GM12878 (cell line): ENCODE data around the gene WDTC1. TPM values are rescaled to one million over a fixed set of nuclear protein-coding genes. Genes with fewer than 3 reads are reported as not detected.

ENCODE experiments used
- ATAC-seq: fragments of 200-7000 bp; cut with Tn5 transposase; 3 replicates; pipeline ENCODE4 v1.9.1; 2020; ENCODE audit warnings: mild to moderate bottlenecking, moderate library complexity
- BruUV-seq: library from RNA; stranded (reverse); fragments of 400-500 nt; replicated peaks from 2 replicates; lab custom pipeline; 2021; lab: Mats Ljungman, UMichigan
- CTCF ChIA-PET: fragments of 300-600 bp; sonication (Branson Sonifier 250); formaldehyde crosslinking; extraction: SDS; loops from one replicate; lab custom pipeline; 2021; ENCODE audit warnings: inconsistent platforms; lab: Yijun Ruan, JAX
- POLR2A ChIA-PET: fragments of 350-600 bp; formaldehyde crosslinking; extraction: SDS; loops from one replicate; lab custom pipeline; 2021; ENCODE audit warnings: inconsistent platforms; lab: Charles Lee
- RAD21 ChIA-PET: fragments of 300-600 bp; sonication (Branson Sonifier 250); formaldehyde crosslinking; loops from one replicate; lab custom pipeline; 2023; ENCODE audit warnings: antibody characterized with exemption; ENCODE audit not compliant: unreplicated experiment; lab: Charles Lee
- SMC1A ChIA-PET: fragments of 300-600 bp; sonication (Branson Sonifier 250); formaldehyde crosslinking; loops from one replicate; lab custom pipeline; 2023; ENCODE audit not compliant: unreplicated experiment, uncharacterized antibody; lab: Charles Lee
- DNase-seq: peaks from one replicate; pipeline ENCODE4 v3.0.0-alpha.2; 2011; ENCODE audit warnings: low read depth, low spot score
- FAIRE-seq: peaks from 3 replicates; lab custom pipeline; 2011; peaks lifted over from hg19 to GRCh38; lab: Jason Lieb, UNC
- H2AFZ ChIP-seq: 2 replicates; pipeline ENCODE4 v1.6.0; 2011; ENCODE audit warnings: low read depth, low read length, control low read depth; ENCODE audit not compliant: control insufficient read depth
- H3K27ac ChIP-seq: 2 replicates; pipeline ENCODE4 v1.5.1; 2011; ENCODE audit warnings: control low read depth; ENCODE audit not compliant: control insufficient read depth, insufficient read depth
- H3K27me3 ChIP-seq, 2 experiments: replicated peaks in 1 of 2; 2 replicates each; pipeline versions ENCODE4 v1.6.0 to v1.6.1; 2011; ENCODE audit warnings: low read length in 1 of 2; ENCODE audit not compliant: control insufficient read depth in 2 of 2, insufficient read depth in 2 of 2
- H3K36me3 ChIP-seq, 2 experiments: 2 replicates each; pipeline ENCODE4 v1.5.1; 2011; ENCODE audit warnings: low read length in 1 of 2; ENCODE audit not compliant: control insufficient read depth in 2 of 2, insufficient read depth in 2 of 2
- H3K4me1 ChIP-seq: 2 replicates; pipeline ENCODE4 v1.6.1; 2011; ENCODE audit warnings: mild to moderate bottlenecking, low read length, moderate library complexity, mixed read lengths; ENCODE audit not compliant: control insufficient read depth, insufficient read depth
- H3K4me2 ChIP-seq: 2 replicates; pipeline ENCODE4 v1.6.0; 2011; ENCODE audit warnings: control low read depth; ENCODE audit not compliant: control insufficient read depth, insufficient read depth
- H3K4me3 ChIP-seq: fragments of 200-600 bp; sonication (generic); 2 replicates; pipeline ENCODE4 v1.5.1; 2016
- H3K79me2 ChIP-seq: 2 replicates; pipeline ENCODE4 v1.6.0; 2011; ENCODE audit warnings: low read length; ENCODE audit not compliant: control insufficient read depth, insufficient read depth
- H3K9ac ChIP-seq: 2 replicates; pipeline ENCODE4 v1.8.0; 2011; ENCODE audit warnings: low read length, control low read depth, mixed read lengths; ENCODE audit not compliant: control insufficient read depth, insufficient read depth
- H3K9me3 ChIP-seq: replicated peaks from 3 replicates; pipeline ENCODE4 v1.5.1; 2011; ENCODE audit warnings: mild to moderate bottlenecking, low read length; ENCODE audit not compliant: control insufficient read depth, insufficient read depth
- H4K20me1 ChIP-seq: 2 replicates; pipeline ENCODE4 v1.6.0; 2011; ENCODE audit not compliant: control insufficient read depth, insufficient read depth
- HCFC1 ChIP-seq: fragments of 150-350 bp; IDR thresholded peaks from 2 replicates; pipeline ENCODE4 v1.6.1; 2014; ENCODE audit warnings: low read length
- HDGF ChIP-seq: fragments of 450-650 bp; IDR thresholded peaks from 2 replicates; pipeline ENCODE4 v1.6.1; 2016; ENCODE audit warnings: antibody characterized with exemption
- LARP7 ChIP-seq: fragments of 450-650 bp; IDR thresholded peaks from 2 replicates; pipeline ENCODE4 v1.6.1; 2017; ENCODE audit warnings: mild to moderate bottlenecking
- RAD21 ChIP-seq: IDR thresholded peaks from 2 replicates; pipeline ENCODE4 v1.6.1; 2011; ENCODE audit warnings: mild to moderate bottlenecking, low read depth, low read length, moderate library complexity; ENCODE audit not compliant: insufficient read depth
- RUNX3 ChIP-seq: IDR thresholded peaks from 2 replicates; pipeline ENCODE4 v1.6.1; 2012; ENCODE audit warnings: low read length, inconsistent platforms
- SMARCA5 ChIP-seq: fragments of 450-650 bp; IDR thresholded peaks from 2 replicates; pipeline ENCODE4 v1.6.1; 2017; ENCODE audit warnings: mild to moderate bottlenecking
- SMC3 ChIP-seq: IDR thresholded peaks from 2 replicates; pipeline ENCODE4 v1.6.1; 2011; ENCODE audit warnings: low read length, improper control_type of control experiment, borderline replicate concordance
- SPI1 ChIP-seq: IDR thresholded peaks from 2 replicates; pipeline ENCODE4 v1.6.1; 2011; ENCODE audit warnings: low read depth, mild to moderate bottlenecking, low read length, moderate library complexity, borderline replicate concordance; ENCODE audit not compliant: insufficient read depth
- WRNIP1 ChIP-seq: IDR thresholded peaks from 2 replicates; pipeline ENCODE4 v1.6.1; 2011; ENCODE audit warnings: low read depth, low read length, improper control_type of control experiment, borderline replicate concordance
- YY1 ChIP-seq: IDR thresholded peaks from 2 replicates; pipeline ENCODE4 v1.6.1; 2011; ENCODE audit warnings: low read depth, mild to moderate bottlenecking, low read length
- WGBS: methylation state at CpG from one replicate; pipeline ENCODE4 v1.1.6; 2016; ENCODE audit warnings: low lambda C conversion rate; ENCODE audit not compliant: insufficient replicate concordance, insufficient coverage; ENCODE audit errors: missing lambda C conversion rate; 5-methylcytosine and 5-hydroxymethylcytosine counted together
- in situ Hi-C: fragments of 300-500 bp; cut with MboI; formaldehyde crosslinking; loops from 9 replicates; pipeline ENCODE4 v1.14.3; 2018; ENCODE audit warnings: mixed read lengths
- intact Hi-C: fragments of 100-400 bp; cut with micrococcal nuclease; formaldehyde crosslinking; loops from one replicate; pipeline ENCODE4 v1.14.2; 2022; ENCODE audit not compliant: unreplicated experiment
- polyA plus RNA-seq, 11 experiments: library from polyadenylated mRNA; depleted of rRNA in 4 of 11; unstranded in 6 of 11; stranded (reverse) in 5 of 11; fragments of >200 nt; fragmentation: Nextera tagmentation in 4 of 11; fragmentation: Illumina TruSeq in 1 of 11; extraction: Ambion mirVana in 4 of 11; extraction: Trizol in 1 of 11; gene quantifications; 1 replicate in 1 of 11; 2 replicates in 10 of 11; pipeline versions ENCODE4 v1.2.1 to v1.2.3, GENCODE V29; 2011 to 2016; ENCODE audit warnings: inconsistent platforms in 2 of 11, missing spikeins in 2 of 11, low read depth in 1 of 11
- total RNA-seq, 4 experiments: library from RNA; depleted of rRNA in 3 of 4; stranded (reverse); fragments of >200 nt in 3 of 4; fragmentation: Illumina TruSeq in 1 of 4; extraction: Trizol in 1 of 4; gene quantifications; 2 replicates each; pipeline versions ENCODE4 v1.2.1 to v1.2.3, GENCODE V29; 2013 to 2021
- TF ChIP-seq, protein P1 (sequence below): fragments of 450-650 bp; IDR thresholded peaks from 2 replicates; pipeline ENCODE4 v1.6.1; 2017; ENCODE audit warnings: mild to moderate bottlenecking
- TF ChIP-seq, protein P2 (sequence below): fragments of 450-650 bp; IDR thresholded peaks from 2 replicates; pipeline ENCODE4 v1.6.1; 2018; ENCODE audit warnings: borderline replicate concordance, mild to moderate bottlenecking; ENCODE audit not compliant: partially characterized antibody
- TF ChIP-seq, protein P3 (sequence below): IDR thresholded peaks from 2 replicates; pipeline ENCODE4 v1.6.1; 2012; ENCODE audit warnings: low read depth, low read length, improper control_type of control experiment

WDTC1 gene
- total and polyA plus RNA-seq, 10 of the 15 experiments (the other 5 are each of a cell fraction or from before 2014, with no cell fraction given): 0.21 to 28.7 (median 7.6) TPM

DNA sequence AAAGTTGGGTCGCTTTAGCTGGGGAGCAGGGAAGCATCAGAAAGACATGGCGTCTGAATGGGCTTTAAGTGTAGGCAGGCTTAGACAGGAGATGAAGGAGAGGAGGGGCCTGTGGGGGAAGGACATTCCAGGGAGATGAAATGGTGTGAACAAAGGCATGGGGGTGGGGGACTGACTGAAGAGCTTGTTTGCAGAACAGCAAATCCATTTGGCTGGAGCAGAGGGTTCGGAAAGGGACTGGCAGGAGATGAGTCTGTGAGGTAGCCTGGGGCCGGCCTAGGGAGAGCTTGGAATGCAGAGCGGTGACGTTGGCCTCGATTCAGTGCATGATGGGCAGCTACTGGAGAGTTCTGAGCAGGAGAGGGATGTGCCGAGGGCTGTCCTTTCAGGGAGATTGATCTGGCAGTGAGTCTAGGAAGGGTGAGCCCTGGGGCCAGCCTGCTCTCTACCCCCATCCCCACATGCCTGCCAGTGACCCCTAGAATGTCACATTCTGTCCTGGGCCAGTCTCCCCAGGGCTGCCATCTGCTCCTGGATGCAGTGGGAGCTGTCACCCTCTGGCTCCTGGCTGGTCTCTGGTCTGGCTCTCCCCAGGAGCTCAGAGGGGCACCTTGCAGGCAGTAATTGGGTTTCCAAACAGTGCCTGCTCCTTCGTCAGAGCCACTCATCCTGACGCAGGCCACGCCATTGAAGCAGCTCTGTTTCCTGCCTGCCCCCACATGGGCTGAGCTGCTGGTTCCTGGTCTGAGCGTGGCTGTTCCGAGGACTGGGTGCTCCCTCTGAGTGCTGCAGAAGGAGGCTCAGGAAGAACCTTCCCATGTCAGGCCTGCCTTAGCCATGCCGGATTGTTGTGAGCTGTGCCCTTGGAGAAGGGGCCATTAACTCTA is 65.2 kb downstream of the WDTC1 start (continued):
- no peak for TF ChIP-seq HCFC1

DNA sequence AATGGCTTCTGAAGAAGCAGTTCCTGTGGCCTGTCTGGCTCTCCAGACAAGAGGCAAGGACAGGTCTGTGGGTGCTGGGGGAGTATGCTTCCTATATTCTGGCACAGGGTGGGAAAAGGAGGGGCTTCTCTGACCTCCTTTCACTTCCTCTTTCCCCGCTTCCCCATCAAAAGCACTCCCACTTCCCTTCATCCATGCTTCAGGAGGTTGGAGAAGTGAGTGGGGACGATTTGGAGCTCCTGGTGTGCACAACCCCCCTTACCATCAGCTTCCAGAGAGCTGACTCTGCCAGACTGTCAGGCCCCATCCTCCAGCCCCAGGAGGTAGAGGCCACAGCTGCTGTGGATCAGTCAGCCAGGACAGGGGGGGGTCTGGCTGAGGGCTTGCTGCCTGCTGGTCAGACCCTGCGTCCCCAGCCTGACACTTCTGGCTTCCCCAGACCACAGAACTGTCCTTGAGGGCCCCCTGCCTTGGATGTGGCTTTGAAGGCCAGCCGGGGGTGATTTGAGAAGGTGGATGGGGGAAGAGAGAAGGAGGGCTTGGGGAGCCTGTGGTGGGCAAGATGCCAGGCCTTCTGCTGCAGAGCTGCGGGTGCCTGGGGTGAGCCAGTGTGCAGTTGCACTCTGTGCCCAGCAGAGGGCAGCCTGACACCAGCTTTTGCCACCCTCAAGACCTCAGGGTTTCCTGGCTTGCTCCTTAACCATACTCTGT is 66.1 kb downstream of the WDTC1 start:
- peak; percentile 96 for ATAC-seq
- Histone ChIP-seq H3K4me1 (peaks cover 5% of the 10 kb centered on the region), H3K36me3 (peaks cover 4 to 8% of the 10 kb centered on the region in 2 experiments; a peak in 3 of 4 replicates), H3K9ac (no peak overlapping the region), H3K9me3 (no peaks in the 10 kb centered on the region), H3K4me3 (no peak overlapping the region), H3K27ac (no peak overlapping the region; the same call in 1 of the 2 replicates), H3K4me2 (no peak overlapping the region), H4K20me1 (no peaks in the 10 kb centered on the region), H3K27me3 (no peaks in the 10 kb centered on the region), H2AFZ (no peak overlapping the region), H3K79me2 (no peaks in the 10 kb centered on the region)
- POLR2A ChIA-PET: interaction anchor here (0.5 to 0.7 kb wide), 2 partner anchors 135 to 176 kb away, joined by 3 to 4 read pairs; no protein-coding TSS in a partner anchor
- FAIRE-seq: peak; percentile 95
- CTCF ChIA-PET: interaction anchor here (0.6 to 13.1 kb wide), 39 partner anchors 8 to 473 kb away, joined by 3 to 265 read pairs (median 5); partner anchors contain the start of genes AHDC1, CD164L2, FCN3 and GPR3
- RAD21 ChIA-PET: interaction anchor here (0.6 to 7.5 kb wide), 20 partner anchors 26 to 369 kb away, joined by 3 to 103 read pairs (median 5); no protein-coding TSS in a partner anchor
- DNase-seq: peak; percentile 32
- intact Hi-C loops: loop anchor here (1.0 to 2.0 kb wide), 3 partner anchors 88 to 362 kb away; partner anchors contain the start of gene AHDC1
- in situ Hi-C loops: loop anchor here (5.0 kb wide), 3 partner anchors 92 to 362 kb away; partner anchors contain the start of gene GPR3
- WGBS: 38% methylated on average over 5 of the region's 5 CpGs
- SMC1A ChIA-PET: interaction anchor here (1.0 to 5.5 kb wide), 8 partner anchors 11 to 306 kb away, joined by 3 to 54 read pairs (median 6); no protein-coding TSS in a partner anchor
- BruUV-seq: no TSS peak
- peak; percentile 65 for TF ChIP-seq SPI1
- peak; percentile 51 for TF ChIP-seq RUNX3
- peak; percentile 58; the same call in 1 of the 2 replicates for TF ChIP-seq YY1
- TF ChIP-seq SMC3: peak; percentile 96
- TF ChIP-seq WRNIP1: 0 out of 2 replicates have a peak, but pooled peaks have one; percentile 44
- peak; percentile 34; the same call in 1 of the 2 replicates for TF ChIP-seq LARP7
- TF ChIP-seq RAD21: peak; percentile 92
- TF ChIP-seq, protein P1, sequence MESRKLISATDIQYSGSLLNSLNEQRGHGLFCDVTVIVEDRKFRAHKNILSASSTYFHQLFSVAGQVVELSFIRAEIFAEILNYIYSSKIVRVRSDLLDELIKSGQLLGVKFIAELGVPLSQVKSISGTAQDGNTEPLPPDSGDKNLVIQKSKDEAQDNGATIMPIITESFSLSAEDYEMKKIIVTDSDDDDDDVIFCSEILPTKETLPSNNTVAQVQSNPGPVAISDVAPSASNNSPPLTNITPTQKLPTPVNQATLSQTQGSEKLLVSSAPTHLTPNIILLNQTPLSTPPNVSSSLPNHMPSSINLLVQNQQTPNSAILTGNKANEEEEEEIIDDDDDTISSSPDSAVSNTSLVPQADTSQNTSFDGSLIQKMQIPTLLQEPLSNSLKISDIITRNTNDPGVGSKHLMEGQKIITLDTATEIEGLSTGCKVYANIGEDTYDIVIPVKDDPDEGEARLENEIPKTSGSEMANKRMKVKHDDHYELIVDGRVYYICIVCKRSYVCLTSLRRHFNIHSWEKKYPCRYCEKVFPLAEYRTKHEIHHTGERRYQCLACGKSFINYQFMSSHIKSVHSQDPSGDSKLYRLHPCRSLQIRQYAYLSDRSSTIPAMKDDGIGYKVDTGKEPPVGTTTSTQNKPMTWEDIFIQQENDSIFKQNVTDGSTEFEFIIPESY: no peak
- peak; percentile 83; the same call in 1 of the 2 replicates for TF ChIP-seq HDGF
- TF ChIP-seq, protein P2, sequence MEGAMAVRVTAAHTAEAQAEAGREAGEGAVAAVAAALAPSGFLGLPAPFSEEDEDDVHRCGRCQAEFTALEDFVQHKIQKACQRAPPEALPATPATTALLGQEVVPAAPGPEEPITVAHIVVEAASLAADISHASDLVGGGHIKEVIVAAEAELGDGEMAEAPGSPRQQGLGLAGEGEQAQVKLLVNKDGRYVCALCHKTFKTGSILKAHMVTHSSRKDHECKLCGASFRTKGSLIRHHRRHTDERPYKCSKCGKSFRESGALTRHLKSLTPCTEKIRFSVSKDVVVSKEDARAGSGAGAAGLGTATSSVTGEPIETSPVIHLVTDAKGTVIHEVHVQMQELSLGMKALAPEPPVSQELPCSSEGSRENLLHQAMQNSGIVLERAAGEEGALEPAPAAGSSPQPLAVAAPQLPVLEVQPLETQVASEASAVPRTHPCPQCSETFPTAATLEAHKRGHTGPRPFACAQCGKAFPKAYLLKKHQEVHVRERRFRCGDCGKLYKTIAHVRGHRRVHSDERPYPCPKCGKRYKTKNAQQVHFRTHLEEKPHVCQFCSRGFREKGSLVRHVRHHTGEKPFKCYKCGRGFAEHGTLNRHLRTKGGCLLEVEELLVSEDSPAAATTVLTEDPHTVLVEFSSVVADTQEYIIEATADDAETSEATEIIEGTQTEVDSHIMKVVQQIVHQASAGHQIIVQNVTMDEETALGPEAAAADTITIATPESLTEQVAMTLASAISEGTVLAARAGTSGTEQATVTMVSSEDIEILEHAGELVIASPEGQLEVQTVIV: no peak
- TF ChIP-seq, protein P3, sequence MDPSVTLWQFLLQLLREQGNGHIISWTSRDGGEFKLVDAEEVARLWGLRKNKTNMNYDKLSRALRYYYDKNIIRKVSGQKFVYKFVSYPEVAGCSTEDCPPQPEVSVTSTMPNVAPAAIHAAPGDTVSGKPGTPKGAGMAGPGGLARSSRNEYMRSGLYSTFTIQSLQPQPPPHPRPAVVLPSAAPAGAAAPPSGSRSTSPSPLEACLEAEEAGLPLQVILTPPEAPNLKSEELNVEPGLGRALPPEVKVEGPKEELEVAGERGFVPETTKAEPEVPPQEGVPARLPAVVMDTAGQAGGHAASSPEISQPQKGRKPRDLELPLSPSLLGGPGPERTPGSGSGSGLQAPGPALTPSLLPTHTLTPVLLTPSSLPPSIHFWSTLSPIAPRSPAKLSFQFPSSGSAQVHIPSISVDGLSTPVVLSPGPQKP: no peak
- TF ChIP-seq SMARCA5: peak; percentile 55; the same call in 1 of the 2 replicates
